LoVo (cell line): ENCODE results near the gene SPTLC3.

Experiments
- DNase-seq: peaks from one replicate; pipeline ENCODE4 v3.0.0-alpha.2; 2016; ENCODE audit warnings: low spot score

Gene SPTLC3

DNA sequence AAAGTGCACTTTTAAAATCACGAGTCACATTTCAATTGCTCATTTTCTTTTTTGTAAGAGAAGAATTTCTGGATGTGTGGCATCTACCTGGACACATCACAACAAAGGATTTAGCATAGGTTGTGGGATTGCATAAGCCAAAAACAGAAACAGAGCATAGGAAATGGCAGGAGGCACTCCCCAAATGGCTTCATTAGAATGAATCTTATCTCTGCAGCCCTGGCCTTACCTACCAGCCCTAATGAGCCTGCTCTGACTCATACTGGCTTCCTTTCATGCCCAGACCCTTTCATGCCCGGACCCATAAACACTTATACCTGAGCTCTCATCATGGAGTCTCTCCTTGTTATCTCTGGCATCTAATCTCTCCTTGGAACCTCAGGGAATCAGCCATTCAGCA is 23.9 kb upstream of the SPTLC3 start:
- peak; percentile 66 for DNase-seq

DNA sequence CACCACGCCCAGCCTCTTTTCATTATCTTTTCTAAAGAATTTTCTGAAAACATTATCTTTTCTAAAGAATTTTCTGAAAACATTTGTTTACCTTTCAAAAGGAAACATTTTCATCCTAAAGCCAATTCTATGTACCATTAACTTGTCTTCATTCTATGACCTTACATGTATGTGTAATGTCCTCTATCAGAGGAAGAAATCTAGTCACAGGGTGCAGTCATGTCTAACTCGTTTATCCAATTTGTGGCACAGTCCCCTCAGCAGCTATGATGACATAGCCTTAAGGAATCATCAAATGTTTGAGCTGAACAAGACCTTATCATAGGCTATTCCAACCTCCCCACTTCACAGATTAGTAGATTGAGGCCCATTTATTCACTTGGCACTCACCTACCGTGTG is 21.5 kb upstream of the SPTLC3 start:
- DNase-seq = no peak

DNA sequence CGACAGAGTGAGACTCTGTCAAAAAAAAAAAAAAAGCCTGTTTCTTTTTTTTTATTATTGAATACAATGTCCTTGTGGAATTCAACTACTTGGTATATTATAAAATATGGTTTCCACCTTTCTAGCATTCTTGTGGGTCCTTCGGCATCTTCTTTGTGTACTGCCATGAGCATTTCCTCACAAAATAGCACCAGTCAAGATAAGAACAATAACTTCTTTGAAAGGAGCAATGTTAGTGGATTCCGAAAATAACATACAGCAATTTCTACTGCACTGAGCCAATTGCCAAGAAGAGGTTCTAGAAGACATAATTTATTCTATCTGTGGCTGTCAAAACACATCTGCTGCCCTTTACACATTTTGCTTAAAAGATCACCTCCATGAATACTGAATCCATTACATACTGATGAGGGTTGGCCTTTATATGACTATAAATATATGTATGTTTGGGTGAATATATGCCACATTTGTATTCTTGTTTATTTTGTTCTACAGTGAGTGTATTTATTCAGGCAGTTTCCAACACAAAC is 19.1 kb upstream of the SPTLC3 start:
- no peak for DNase-seq

DNA sequence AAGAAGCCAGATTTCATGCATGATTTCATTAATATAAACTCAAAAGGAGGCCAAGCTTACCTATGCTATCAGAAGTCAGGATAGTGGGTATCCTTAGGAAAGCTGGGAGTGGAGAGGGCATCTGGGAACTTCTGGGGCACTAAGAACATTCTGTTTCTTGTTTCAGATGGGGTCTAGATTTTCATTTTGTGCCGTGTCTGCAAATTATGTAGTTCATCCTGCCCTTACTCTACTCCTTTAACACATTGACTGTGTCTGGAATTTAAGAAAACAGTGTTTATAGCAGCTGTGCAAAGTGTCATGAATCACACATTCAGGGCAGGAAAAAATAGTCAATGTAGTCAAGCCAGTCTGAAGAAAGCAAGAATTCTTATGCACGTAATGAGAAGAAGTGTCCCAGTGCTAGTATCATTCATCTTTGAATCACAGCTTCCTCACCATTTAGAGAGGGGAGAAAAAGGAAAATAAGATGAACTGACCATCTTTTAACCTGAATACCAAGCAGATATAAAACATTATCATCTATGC is 11.6 kb upstream of the SPTLC3 start:
- DNase-seq = no peak

DNA sequence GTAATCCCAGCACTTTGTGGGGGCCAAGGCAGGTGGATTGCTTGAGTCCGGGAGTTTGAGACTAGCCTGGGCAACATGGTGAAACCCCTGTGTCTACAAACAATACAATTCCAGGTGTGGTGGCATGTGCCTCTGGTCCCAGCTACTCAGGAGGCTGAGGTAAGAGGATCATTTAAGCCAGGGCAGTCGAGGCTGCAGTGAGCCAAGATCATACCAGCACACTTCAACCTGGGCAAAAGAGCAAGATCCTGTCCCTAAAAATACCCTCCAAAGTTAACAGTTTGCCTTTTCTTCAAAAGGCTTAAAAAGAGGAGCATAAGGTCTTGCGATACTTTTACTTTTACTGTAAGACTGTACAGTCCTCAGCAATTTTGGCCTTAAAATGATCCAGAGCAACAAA is 10.7 kb upstream of the SPTLC3 start:
- DNase-seq = no peak

DNA sequence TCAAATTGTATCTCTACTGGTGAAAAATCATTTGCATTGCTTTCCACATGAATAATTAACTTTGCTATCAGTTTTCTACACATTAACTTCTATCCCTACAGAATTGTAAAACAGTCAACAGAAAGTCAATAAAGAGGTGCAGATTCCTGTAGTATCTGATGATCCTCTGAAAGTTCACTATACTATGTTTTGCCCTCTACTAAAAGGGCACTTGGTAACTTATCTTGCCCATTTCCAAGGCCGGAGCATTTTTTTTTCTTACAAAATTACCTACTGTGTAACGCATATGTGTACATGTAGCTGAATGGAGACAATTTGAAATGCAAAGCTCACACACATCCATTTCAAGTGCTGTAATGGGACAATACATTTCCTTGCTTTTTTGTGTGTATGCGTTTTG is 9.6 kb upstream of the SPTLC3 start:
- DNase-seq = no peak

DNA sequence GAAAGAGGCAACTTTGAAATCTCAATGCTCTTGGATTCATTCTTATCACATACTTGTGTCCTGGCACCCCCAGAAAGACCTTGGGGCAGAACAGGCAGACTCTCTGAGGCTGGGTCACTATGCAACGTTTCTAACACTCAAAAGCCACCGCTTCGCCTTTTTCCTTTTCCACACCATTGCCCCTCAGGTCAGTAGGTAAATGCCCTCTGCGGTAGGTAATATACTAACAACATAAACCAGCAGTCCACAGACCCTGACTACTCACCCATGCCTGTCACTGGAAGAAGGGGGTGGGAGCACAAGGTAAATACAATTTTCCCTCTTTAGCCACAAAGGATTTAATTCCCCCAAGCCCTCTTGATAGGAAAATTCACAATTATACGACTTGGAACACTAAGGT is 6.5 kb upstream of the SPTLC3 start:
- DNase-seq = no peak

DNA sequence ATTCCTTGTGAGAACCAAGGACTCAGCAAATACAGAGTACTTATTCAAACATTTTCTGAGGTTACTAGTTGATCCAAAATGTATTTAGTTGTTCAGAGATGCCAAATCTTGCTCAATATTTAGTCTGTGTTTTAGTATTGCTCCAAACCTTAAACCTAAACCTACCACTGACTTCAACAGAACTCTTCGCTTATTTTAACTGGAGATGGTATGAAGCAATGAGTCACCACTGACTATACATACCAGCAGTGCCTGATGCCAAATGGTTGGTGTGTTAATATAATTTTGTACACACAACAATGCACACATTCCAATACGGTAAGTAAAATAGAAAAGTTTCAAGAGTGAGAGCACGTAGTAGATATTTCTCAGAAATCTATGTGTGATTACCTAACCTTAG is 1.9 kb upstream of the SPTLC3 start:
- no peak for DNase-seq

DNA sequence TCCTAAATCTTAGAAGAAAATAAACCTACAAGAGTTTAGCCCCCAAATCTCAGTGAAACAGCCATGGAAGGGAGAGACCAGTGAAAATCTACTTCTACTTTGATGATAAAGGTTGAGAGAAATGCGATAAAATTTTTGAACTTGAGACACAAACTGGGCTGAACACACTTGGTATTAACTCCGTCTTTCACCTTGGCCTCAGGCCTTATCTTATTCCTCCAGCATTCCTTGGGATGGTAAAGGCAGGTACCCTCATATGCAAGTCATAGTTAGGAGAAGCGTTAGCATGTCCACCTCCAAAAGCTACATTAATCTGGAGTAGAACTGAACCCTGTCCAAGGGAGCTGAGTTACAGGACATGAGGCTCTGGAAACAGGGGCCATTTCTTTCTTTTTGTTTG is 1.2 kb upstream of the SPTLC3 start:
- DNase-seq = no peak

DNA sequence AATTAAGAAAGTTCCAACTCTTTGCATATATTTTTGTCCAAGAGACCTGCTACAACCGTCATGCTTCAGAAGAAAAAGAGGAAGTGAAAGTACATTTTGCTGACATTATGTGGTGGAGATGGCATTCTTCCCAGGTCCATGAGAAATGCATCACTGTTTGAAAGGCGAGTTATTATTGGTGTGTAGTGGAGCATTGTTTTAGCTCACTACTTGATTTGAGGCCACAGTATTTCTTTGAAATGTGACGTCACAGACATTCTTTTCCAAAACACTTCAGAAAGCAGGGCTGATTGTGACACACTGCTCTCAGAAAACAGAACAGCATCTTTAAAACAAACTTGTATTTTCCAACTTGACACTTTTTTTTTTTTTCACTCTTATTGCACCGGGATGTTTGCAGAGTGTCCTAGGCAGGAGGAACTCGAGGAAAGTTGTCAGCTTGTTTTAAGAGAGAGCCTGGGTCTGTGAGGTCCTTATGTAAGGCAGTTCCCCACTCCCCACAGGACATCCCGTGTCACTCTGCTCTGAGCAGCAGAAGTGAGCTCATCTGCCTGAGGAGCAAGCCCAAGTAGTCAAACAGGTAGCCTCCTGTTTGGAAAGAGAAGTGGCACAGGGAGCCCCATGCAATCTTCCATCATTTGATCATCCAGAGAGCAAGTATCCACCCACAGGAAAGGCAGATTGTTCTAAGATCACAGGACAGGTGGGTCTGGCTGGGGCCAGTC is 1.1 kb downstream of the SPTLC3 start:
- DNase-seq = peak; percentile 54

DNA sequence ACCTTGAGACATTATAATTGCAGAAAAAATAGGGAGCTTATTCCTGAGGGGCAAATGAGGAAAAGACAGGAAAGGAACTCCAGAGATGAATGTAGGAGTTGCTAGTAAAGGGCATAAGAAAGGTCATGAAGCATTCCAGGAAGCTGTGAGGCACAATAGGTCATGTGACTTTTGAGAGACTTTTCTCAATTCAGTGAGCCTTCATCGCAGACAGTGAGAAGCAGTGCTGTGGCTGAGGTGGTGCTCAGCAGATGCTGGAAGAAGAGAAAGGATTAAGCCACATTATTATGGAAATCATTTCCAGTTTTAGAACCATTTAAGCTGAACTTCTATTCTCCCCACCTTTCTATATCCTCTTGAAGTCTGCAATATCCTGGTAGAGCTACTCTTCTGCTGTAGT is 4.1 kb downstream of the SPTLC3 start:
- DNase-seq = no peak

DNA sequence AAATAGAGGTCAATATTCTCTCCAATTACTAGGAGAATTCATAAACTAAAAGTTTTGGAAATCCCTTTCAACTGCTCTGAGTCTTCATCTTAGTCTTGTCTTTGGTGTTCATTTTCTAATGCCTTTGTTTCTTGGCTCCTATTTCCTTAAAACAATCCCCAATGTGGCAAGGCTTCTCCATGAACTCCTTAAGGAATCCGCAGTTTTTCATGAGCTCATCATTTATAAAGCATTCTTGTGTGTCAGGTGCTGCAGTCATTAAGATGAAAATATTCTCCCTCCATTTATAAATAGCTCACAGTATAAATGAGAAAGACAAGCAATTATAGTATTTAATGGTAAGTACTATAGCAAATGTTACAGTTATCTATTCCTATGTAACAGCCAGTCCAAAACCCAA is 4.6 kb downstream of the SPTLC3 start:
- DNase-seq = no peak

DNA sequence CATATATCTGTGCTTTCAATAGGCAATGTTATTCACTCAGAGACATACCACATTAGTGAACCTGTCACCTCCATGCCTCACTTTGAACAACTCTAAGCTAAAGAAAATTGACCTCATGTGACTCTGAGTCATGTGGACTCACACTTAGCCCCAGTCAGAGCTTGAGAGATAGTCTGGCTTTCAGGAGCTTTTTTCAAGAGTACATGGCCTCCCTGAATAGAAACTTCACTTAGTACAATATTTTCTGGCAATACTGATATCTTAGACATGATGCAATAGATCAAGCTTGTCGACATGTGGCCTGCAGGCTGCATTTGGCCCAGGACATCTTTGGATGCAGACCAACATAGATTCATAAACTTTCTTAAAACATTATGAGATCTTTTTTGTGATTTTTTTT is 8.5 kb downstream of the SPTLC3 start:
- no peak for DNase-seq

DNA sequence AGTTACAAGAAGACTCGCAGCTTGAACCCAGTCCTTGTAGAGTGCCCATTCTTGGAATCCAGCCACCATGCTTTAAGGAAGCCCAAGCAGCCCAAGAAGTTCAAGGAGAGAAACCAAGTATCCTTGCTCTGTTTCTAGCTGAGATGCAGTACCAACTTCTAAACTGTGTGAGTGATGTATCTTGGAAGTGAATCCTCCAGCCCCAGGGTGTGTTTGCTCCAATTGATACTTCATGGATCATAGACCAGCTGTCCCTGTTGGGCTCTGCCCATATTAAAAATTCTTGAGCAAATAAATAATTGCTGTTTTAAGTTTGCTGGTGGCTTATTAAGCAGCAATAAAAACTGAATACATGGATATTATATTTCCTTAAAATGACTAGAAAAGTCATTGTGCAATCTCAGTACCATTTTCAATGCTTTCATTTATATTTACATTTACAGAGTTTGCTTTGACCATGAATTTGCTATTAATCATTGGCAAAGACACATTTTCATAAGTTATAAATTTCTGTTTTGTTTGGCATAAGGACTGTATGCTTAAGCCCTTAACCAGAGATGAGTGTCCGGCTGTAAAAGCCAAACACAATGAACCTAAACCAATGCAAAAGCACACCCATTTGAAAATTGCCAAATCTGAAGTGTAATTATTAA is 9.2 kb downstream of the SPTLC3 start:
- no peak for DNase-seq

DNA sequence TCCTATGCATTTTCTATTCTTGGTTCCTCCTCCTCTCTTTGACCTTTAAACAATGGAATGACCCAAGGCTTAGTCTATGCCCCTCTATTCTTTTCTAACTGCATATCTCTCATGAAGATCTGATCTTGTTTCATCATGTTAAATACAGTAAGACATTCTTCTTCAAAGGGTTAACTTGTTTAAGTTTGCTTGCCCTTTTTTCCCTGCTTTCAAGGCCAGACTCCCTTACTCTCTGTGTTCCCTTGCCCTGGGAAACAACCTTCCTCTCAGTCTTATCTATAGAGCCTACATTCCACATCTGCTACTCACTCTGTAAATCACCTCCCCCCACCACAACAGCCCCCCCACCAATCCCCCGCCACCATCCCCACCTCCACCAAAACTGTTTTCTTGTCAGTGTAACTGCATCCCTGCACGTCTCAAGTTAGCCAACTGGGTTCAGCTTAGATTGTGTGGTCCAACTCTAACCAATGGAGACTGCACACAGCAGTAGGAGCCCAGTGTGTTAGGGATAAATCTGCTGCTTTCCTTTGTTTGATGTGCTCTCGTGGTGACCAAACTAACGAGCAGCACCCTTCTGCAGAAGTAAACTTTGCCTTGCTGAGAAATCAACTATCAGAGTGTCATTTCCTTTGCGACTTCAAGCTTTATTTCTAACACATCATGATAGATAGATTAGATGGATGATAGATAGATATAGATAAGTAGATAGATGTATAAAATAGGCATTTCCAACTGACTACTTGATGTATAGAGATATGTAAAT is 12.6 kb downstream of the SPTLC3 start:
- no peak for DNase-seq

DNA sequence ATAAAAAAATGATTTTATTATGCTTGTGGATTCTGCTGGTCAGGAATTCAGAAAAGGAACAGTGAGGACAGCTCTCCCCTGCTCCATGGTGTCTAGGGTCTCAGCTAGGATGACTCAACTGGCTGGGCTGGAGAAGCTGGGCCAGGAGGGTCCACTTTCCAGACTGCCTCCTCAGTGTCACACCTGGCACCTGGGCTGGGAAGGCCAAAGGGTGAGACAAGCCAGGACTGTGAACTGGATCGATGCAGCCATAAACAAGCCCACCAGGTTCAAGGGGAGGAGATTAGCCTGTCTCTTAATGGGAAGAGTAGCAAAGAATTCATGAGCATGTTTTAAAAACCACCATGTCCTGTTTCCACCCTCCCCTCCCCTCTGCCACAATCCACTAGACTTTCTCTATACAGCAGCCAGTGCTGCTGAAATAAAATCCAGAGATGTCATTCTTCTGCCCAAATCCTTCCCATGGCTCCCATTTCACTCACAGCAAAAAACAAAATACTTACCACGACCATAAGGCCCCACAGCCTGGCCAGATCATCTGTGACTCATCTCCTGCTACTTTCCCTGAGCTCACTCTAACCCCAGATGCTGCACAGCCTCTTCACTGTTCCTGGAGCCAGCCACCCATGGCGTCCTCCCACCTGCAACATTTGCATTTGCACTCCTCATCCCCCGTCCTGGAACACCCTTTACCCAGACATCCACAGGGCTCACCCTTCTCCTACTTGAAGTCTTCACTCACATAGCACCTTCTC is 13.8 kb downstream of the SPTLC3 start:
- no peak for DNase-seq

DNA sequence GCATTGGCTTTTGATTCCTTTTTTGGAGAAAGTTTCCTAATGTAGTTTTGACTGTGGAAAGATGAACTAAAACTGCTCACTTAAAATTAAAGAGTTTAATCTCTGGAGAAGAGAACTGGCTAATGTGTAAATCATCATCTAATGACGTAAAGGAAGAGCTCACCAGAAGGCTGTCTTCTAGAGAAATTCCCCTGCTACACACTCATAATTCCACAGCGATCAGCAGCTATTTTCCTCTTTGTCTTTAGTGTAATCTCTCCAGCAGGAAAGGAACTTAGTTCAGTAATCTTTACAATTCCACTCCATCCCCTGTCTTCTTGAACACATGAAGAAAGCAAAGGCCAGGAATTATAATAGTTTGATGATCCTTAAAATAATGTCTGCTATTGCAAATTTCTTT is 15.8 kb downstream of the SPTLC3 start:
- no peak for DNase-seq

DNA sequence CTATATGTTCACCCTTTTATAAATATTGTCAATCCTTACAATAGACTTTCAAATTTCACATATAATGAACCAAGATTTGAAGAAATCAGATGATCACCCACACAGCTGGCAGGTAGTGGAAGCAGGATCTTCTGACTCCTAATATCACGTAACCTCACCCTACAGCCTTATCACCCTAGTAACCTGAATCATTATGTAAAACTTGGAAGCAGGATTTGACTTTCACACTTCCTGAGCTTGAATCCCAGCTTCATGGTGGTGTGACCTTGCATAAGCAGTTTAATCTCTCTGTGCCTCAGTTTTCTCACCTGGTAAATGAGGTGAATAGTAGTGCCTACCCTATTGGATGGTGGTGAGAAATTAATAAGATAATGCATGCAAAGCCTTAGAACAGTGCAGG is 16.4 kb downstream of the SPTLC3 start:
- no peak for DNase-seq

DNA sequence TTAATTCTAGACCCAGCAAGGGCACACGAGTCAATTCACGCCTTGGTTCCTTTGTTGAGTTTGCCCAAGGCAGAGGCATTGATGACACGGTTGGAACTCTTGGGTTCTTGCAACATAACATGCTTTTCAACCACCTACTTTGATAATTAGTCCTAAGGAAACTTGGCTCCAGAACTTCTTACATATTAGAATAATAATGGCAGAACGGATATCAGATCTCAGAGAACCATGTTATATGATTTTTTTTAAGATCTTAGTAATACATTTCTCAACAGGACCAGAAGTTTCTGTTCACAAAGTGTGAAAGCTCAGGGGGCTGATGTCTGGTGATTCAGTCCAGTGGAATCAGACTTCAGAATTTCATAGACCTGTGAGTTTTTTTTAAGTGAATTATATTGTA is 19.2 kb downstream of the SPTLC3 start:
- DNase-seq = no peak

DNA sequence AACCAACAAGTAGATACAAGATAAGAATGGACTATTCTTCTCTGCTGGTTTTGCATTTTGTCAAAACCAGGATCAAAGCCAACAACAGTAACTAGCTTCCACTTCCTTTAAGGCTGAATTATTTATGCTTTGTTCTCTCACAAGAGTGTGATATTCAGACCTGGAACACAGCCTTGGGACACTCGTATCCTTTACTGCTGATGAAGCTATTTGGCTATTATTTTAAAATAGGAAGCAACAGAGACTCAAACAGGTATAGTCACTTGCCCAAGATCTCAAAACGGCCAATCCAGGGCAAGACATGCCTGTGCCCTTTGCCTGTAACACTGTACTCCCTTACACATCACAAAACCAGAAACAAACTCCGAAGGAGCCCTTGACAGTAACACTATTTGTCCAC is 19.9 kb downstream of the SPTLC3 start:
- no peak for DNase-seq

DNA sequence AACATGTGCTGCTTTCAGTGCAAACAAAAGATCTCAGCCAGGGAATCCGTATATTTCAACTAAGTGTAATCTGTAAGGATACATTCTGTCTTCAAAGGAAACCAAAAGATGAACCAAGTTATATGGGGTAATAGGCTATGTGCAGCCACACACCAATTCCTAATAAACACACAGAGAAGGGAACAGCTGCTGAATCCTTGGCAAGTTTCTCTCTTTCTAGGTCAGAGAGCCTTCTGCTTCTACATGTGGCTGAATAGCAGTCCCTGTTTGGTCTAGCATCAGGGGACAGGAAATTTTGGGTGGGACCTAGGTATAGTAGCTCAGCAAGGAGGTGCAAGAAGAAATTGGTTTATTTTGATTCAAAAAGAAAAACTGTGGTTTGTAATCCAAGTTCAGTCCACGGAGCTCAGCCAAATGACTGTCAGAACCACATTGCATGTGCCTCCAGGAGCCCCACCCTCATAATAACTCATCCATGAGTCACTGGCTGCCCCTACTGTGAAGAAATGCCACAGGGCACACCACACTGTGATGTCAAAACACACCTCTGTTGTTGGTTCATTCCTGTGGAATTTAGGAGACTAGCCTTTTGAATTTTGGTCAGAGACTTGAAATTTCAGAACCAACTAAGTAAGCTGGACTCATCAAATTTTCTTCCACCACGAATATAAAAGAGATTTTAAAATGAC is 21.1 kb downstream of the SPTLC3 start:
- DNase-seq = peak; percentile 90

DNA sequence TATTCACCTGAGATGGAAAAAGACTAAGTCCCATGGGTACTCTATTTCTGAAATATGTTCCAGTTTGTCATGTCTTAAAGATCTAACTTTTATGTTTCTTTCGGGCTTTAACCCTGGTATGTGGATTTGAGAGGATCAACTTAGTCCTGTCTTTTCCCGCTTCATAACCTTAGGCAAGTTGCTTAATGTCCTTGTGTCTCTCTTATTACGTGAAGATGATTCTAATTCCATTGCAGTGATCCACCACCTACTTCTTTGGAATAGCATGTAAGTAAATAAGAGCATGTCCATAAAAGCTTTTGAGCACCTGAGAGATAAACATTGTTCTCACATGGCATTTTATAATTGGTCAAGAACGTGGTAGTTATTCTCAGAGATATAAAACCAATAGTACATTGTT is 23.0 kb downstream of the SPTLC3 start:
- DNase-seq = no peak
